ENCODE measurements around the gene PAM16.

PAM16 gene

DNA sequence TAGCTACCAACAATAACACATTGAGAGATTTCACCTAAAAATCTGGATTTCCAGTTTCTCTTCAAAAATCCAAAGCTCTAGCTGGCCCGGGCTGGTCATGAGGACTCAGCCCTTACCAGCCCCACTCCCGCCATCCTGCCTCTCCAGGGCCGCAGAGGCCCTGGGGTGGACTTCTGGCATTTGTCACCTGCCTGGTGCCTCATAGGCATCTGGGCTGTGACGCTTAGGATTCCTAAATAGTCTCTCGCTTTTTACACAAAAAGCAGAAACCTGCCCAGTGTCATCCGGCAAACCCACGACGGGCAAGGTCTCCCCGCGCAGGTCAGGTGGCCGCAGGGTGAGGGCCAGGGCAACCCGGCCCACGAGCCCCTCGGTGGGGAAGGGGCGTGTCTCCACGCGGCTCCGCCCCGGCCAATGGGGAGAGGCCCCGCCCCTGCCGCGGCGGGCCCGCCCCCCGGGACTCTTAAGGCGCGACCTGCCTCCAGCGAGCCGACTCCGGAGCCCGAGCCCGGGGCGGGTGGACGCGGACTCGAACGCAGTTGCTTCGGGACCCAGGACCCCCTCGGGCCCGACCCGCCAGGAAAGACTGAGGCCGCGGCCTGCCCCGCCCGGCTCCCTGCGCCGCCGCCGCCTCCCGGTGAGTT is 20.4 kb upstream of the PAM16 start, which contains the start of gene VASN:
TSS of gene VASN (plus strand) at position 492 of the 644 bp plus-strand sequence. CDS start 9,030 bp downstream, outside the sequence.
- DNase-seq (ENCODE audit: low read depth) = peak; percentile 66

DNA sequence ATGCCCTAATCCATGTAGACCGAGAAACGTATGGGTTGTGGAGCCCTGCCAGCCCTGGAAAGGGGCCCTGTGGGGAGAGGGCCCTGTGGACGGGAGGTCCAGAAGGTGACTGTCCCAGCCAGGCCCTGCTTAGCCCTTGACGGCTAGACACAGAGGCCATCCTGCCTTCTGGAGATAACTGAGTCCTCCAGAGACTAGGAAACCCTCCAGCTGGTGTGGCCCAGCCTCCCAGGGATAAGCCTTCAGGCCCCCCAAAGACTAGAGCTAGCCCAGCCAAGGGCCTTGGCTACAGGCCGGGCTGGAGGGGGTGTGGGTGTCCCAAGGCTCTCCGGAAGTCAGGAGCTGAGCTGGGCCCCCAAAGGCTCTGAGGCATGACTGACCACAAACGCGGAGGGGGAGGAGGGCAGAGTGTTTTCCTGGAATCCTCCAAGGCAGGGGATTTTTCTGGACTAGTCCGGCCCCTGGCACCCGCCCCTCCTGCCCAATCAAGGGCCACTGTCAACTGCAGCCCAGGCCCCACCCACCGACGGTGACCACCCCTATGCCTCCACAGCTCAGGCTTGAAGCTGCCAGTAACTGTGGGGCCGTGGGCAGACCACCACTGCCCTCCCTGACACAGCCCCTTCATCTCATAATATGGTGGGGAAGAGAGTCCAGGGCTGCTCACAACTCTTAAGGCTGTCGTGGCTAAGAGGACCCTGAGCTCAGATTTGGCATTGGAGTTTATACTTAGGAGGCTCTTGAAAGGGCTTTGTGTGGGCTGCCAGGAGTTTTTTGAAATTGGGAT is 19.6 kb upstream of the PAM16 start:
- DNase-seq (ENCODE audit: low read depth) = no peak

DNA sequence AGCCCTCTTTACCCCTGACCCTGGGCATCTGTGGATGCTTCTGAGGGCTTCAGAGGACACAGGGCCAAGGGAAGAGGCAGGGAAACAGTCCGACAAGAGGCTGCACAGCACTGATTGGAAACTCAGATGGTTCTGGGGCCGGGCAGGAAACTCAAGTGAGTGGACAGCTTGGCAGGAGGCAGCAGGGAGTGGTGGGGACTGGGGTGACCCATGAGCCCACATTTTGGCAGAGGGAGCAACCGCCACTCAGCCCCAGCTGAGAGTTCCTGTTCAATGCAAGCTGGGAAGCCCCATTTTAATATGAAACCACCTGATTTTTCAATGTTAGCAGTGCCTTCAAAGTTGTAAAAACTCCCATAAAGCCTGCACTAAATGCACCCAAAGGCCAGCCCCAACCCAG is 19.0 kb upstream of the PAM16 start:
- DNase-seq (ENCODE audit: low read depth) = no peak

DNA sequence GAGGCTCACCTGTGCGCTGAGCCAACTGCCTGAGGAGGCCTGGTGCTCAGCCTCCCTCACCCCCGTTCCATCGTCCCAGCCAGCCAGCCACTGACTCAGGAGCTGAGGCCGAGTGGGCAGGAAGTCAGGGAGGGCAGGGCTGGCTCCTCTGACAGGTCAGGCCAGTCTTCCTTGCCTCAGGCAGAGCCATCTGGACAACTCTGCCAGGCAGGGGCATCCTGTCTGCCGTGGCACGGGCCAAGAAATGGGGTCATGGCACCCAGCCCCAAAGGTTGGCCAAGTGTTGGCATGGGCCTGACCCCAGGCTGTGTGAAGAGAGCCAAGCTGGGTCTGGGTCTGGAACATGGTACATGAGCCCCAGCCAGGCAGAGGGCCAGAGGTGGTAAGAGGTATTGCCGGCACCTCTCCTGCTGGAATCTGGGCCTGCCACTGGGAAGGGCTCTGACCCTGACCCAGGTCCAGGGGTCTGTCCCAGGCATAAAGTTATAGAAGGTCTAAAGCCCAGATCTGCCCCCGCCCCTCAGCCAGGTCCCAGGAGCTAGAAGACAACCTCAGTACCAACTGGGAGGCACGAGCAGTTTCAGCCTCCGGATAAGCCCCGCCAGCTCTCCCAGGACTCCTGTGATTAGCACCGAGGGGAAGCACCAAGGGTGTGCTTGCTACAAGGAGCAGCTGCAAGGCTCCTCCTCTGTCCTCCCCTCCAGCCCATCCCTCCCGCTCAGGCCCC is 18.0 kb upstream of the PAM16 start:
- no peak for DNase-seq (ENCODE audit: low read depth)

DNA sequence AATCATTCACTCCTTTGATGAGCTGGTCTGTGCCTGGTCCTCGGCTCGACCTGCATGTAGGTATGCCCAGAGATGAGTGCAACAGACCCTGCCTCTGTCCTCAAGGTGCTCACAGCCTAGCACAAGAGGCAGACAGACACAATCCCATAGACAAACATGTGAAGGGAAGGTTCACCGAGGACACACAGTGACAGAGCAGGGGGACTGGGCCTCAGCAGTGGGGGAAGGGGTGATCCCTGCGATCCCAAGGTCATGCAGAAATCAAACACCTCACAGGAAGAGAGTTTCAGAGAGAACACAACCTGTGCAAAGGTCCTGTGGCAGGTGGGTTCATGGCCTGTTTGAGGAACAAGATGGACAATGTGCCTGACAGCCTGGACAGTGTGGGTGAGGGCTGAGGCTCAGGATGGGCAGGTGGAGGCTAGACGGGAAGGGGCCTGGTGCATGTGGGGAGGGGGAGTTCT is 16.3 kb upstream of the PAM16 start:
- DNase-seq (ENCODE audit: low read depth) = no peak

DNA sequence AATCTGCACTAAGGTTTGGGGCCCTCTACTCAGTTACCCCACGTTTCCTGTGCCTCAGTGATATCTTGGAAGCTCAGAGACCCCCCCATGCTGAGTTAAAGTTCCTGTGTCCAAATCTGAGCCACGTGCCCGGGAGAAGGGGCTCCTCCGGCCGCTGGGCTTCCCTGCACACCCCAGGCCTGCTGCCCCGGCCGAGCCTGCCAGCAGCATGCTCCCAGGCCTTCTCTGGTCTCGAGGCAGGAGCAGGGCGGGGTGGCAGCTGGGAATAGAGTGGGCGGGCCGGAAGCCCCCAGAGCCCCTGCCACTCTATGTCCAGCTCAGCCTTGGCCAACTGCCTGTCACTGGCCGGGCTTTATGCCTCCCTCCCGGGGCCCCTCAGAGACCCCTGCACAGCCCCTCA is 14.9 kb upstream of the PAM16 start:
- no peak for DNase-seq (ENCODE audit: low read depth)

DNA sequence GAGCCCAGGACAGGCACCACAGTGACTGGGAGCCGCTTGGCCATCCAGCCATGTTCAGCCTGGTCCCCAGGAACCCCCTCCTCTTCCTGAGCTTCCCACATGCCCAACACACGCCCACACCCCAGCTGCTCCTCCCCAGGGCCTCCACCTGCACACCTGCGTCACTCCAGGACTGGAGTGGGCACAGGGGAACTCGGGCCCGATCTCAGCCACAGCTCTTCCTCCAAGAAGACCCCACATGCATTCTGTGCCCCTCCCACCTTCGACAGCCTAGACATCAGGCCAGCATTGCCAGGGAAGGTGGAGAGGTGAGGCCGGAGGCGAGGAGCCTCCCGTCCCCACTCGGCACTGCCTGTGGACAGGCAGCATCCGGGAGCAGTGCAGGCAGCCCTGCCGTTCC is 14.5 kb upstream of the PAM16 start:
- DNase-seq (ENCODE audit: low read depth) = no peak

DNA sequence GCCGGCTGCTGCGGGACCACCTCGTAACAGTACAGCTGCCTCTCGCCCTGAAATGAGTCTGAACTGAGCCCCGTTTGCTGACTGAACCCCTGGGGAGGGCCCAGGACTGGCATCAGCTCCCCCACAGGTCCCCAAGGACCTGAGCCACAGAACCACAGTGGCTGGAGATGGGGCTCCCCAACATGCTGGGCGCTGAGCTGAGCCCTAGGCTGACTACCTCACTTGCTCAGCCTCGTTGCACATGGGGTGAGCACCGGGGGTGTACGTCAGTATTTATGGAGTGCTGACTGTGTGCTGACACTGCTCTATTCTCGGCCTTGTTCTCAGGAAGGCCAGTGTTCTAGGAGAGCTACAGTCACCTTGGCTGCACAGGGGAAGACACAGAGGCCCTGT is 13.9 kb upstream of the PAM16 start:
- DNase-seq (ENCODE audit: low read depth) = no peak

DNA sequence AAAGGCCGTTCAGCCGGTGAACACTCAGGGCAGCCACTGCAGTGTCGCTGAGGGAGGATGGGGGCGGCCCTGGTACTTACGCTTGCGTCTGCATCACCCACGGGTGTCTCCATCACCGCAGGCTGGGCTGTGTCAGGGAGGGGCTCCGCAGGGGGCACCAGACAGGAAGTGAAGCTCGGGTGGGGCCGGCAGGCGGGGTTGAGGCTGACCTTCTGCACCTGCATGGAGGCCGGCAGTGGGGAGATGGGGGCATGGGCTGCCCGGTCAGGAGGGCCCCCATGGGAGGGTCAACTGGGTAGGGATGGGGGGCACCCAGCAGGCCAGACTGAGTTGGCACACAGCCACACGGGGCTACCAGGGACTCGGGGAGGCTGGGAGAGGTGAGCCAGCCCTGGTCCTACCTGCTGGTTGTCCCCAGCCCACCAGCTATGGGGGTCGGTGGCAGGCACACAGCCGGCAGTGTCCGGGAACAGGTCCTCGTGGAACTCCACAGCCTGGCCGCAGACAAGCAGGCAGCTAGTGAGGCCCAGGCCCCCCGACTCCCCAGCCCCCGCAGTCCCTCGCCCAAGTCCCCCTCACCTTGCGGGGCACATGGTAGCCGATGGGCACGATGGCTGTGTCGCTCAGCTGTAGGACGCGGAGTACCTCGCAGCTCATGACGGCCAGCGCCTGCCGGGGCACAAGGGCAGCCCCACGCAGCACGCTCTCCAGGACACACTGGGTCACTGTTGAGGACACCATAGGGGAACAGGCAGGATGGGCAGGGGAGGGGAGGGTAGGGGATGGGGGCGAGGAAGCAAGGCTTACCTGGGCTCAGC is 13.3 kb upstream of the PAM16 start:
- no peak for DNase-seq (ENCODE audit: low read depth)

DNA sequence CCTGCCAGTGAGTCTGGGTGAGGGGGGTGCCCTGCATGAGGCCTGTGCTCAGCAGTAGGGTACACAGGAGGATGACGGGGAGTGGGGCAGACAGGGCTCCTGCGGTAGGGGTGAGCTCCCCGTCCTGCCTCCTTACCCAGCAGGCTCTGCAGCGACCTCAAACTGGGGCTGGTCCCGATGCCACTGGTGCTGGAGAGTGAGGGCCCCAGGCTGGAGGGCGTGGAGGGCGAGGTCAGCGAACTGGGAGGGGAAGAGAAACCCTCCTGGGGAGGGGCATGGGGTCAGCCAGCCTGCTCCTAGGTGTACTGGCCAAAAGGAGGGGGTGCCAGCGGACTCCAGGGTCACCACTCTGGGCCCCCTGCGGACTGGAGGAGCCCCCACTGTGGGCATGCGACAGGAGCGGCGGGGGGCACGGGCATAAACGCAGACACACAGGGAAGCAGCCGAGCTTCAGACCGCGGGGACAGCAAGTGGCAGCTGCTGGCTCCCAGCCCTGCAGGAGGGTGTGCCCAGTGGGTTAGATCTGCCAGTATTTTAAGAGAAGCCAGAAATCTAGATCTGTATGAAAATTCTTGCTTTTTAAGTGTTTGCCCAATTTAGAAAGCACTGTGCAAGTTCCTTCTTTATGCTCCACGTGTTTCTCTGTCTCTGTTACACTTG is 11.5 kb upstream of the PAM16 start:
- no peak for DNase-seq (ENCODE audit: low read depth)

DNA sequence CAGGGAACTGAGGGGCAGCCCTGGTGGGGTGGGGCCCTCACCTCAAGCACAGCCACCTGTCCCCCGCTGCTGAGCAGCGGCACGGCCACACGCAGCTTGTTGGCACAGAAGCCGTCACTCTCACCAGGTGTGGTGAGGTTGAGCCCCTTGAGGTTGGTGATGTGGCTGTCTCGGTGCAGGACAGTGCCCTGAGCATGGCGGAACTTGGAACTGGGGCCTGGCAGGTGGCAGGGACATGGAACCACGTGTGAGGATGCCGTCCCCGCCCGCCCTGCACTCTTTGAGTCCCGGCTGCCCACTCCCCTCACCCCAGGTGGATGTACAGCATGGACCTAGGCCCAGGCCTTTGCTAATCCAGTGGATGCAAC is 10.8 kb upstream of the PAM16 start:
- no peak for DNase-seq (ENCODE audit: low read depth)

DNA sequence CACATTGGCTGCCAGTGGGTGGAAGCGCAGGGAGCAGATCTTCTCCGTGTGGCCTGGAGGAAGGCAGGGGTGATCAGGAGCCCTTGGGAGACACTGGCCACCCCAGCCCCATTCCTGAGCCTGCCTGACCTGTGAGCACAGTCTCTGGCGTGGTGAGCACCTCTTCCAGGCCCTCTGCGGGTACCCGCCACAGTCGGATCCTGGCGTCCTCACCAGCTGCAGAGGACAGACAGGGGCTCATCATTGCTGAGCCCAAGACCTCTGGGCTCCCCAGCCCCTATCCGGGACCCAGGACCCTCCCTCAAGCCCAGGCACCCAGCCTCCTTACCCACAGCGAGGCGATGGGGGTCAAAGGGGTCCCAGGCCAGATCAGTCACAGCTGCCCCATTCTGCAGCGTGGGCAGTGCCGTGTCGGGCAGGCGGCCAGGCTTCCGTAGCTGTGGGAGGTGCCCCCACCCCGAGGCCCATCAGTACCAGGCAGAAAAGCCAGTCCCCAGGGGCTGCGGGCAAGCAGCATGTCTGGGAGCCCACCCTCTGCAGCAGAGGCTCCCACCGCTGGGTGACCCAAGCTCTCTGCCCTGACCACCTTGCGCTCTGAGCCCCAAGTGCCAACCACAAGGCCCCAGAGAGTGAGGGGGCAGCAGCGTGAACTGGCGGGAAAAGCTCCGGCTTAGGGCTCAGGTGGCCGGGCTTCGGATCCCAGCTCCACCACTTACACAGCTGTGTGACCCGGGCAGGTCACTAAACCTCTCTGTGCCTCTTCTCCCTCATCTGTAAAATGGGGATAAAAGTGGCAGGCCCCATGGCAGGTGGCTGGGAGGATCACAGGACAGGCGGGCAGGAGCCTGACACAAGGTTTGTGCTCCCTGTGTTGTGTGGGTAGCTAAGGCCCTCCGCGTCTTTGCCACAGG is 10.2 kb upstream of the PAM16 start:
- no peak for DNase-seq (ENCODE audit: low read depth)

DNA sequence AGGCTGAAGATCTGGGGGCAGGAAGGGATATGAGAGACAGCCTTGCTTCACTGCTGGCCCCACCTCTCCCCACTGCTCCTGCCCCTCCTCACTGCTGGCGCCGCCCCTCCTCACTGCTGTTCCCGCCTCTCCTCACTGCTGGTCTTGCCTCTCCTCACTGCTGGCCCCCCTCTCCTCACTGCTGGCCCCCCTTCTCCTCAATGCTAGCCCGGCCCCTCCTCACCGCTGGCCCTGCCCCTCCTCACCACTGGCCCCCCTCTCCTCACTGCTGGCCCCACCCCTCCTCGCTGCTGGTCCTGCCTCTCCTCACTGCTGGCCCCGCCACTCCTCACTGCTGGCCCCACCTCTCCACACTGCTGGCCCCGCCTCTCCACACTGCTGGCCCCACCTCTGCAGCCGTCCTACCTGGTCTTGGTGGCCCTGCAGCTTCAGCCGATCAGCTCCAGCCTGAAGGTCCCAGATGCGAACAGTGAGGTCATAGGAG is 9.5 kb upstream of the PAM16 start:
- DNase-seq (ENCODE audit: low read depth) = no peak

DNA sequence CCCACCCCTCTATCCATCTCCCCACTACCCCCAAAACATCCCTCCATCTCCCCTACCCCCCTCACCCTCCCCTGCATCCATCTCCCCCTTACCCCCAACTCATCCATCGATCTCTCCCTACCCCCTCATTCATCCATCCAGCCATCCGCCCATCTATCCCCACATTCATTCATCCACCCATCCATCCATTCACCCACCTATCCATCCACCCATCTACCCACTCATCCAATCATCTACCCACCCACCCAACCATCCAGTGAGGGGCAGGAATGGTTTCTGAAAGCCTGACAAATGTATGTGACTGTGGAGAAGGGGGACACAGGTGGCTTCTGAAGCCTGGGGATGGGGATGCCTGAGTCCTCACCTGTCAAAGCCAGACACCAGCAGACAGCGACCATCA is 8.8 kb upstream of the PAM16 start:
- no peak for DNase-seq (ENCODE audit: low read depth)

DNA sequence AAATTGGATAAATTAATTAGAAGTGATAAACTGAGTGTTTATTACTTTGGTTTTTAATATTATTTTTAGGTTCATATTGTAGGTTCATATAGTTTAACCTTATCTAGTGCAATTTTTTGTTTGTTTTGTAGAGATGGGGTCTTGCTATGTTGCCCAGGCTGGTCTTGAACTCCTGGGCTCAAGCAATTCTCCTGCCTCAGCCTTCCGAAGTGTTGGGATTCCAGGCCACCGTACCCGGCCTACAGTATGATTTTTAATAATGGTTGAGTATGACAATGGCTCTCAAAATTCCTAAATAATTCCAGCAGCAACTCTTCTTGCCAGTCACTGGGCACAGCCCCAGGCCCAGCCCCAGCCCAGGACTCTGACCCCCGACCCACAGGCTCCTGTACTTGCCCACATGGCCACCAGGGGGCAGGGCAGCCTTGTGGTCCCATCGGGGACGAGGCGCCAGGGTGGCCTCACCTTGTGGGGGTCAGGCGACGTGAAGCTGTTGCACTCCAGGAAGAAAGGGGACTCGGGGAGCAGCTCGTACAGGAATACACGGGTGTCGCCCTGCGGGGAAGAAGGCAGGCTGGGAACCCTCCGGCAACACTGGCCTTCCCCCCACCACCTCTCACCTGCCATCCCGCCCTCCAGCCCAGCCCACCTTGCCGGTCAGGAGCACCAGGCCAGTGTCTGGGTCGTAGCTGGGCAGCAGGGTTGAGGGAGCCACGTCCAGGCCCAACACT is 7.9 kb upstream of the PAM16 start:
- DNase-seq (ENCODE audit: low read depth) = peak; percentile 48

DNA sequence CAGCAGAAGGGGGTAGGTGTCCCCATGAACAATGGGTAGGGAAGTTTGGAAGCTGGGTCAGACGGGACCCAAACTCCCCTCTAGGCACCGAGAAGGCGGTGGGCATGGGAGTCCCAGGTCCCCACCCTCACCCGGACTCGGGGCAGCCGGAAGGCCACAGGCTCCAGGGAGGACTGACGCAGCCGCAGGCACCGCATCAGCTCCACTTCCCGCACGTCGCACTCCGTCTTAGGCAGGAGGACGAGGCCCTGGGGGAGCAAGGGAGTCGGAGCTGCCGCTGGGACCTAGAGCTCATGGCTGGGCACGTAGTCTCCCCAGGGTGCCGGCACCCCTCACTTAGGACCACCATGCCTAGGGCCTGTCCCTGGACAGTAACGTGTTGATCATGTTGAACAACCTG is 7.1 kb upstream of the PAM16 start:
- DNase-seq (ENCODE audit: low read depth) = no peak

DNA sequence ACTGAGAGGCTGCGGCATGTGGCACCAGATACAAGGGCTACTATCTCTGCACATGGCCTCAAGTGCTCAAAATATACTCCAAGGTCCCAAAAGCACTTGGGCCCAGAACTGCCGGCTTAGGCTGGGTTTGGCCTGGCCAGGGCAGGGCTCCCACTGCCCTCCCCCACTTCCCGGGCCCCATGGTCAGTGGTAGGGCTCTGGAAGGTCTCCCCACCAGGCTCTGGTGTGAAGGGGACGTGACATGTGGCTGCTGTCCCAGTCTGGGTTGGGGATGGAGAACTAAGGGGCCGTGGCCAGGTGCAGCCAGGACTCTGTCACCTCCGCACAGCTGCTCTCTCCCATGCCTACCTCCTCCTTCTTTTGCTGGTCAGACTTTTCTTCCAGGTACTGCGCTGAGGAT is 5.7 kb upstream of the PAM16 start:
- no peak for DNase-seq (ENCODE audit: low read depth)

DNA sequence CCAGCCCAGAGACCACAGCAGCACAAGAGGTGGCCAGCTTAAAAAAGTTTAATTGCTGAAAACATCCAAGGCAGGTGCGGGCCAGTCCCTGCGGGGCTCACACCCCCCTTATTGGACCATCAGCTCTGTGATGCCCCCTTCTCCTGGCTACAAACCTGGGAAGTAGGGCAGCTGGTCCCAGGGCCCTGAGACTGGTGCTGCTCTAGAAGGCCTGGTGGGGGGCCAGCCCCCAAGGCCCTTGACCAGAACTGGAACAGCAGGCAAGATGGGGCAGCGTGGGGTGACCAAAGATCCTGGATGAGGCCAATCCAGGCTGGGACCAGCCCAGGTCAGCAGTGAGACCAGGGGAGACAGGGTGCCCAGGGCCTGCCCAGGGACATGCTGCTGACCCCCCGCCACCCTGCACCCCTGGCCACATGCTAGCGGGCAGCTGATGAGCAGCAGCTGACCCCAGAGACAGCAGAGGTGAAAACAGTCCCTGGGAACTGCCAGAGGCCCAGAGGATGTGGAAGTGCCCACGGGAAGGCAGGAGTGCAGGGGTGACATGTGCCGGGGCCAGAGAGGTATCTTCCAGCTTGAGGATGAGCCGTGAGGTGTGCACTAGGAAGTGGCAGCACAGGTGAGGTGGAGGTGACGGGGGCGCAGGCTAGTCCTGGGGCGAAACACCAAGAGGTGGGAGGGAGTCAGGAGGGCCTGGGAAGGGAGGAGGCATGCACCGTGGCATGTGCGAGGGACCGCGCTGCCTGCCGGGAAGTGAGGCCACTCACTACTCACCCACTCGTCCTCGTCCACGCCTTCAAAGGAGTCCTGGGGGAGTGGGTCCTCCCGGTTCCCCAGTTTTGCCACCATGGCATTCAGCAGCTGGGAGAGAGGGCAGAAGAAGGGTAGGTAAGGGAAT is 3.6 kb upstream of the PAM16 start:
- no peak for DNase-seq (ENCODE audit: low read depth)

DNA sequence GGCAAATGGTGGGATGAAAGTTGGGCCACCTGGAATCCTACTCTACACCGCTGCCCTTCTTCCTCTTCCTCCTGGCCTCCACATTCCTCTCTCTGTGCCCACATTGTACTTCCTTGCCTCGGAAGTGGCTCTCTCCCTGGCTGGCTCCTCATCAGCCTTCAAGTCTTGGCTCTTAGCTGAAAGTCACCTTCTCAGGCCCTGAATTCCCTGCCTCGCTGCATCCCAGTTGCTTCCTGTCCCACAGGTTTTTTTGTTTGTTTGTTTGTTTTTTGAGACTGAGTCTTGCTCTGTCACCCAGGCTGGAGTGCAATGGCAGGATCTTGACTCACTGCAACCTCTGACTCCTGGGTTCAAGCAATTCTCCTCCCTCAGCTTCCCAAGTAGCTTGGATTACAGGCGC is 2.6 kb upstream of the PAM16 start:
- DNase-seq (ENCODE audit: low read depth) = no peak

Data from activated T-helper 1 cell treated with Interleukin-2 at 50 U/mL for 16 hours (primary cell).